Measurements from ENCODE around the gene SLC10A4. TPM values are rescaled to one million over a fixed set of nuclear protein-coding genes. Genes with fewer than 3 reads are reported as not detected.

Gene SLC10A4
- total and polyA plus RNA-seq, 2 of the 4 experiments (the other 2 are of a cell fraction): not detected

DNA sequence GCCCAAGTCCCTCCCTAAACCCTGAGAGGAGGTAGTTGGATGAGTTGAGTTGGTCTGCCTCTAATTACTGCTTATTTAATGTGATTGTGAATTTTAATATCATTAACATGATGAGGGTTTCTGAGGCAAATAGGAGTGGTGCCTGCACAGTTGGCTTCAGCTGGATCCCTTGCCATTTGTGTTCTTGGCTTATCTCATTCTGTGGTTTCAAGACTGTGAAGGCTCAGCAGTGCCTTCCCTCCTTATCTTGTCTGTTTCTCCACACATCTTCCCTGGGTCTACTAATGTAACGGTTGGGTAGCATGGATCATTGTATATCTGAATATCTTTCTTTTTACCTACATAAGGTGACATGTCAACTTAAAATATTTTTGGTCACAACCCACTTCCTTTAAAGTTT is 1.6 kb upstream of the SLC10A4 start:
- H2BK15ac ChIP-seq (ENCODE audit: low read depth, low read length): no peak overlapping the region
- no peak overlapping the region for H3K27ac ChIP-seq (ENCODE audit: insufficient read depth, low read length)

More for the DNA sequence above, 1.6 kb upstream of the SLC10A4 start:
- no peak overlapping the region for H2BK20ac ChIP-seq (ENCODE audit: low read depth, low read length)
- no peak overlapping the region for H3K4me2 ChIP-seq (ENCODE audit: low read depth, low read length)
- H4K20me1 ChIP-seq (ENCODE audit: insufficient read depth, low read length): no peaks in the 10 kb centered on the region
- H4K5ac ChIP-seq (ENCODE audit: low read depth, low read length): no peak overlapping the region
- no peak for ATAC-seq (ENCODE audit: low read depth)
- no peak overlapping the region for H4K8ac ChIP-seq (ENCODE audit: low read depth in 2 of 2, low read length in 2 of 2)
- no peaks in the 10 kb centered on the region for H3K79me1 ChIP-seq (ENCODE audit: low read depth in 1 of 2, low read length in 2 of 2)
- no CpG with 5 or more reads among the region's 1 CpG for WGBS, 2 experiments (ENCODE audit: extremely low coverage in 2 of 2, insufficient read length in 1 of 2)
- no peak overlapping the region for H3K14ac ChIP-seq (replicated peaks; ENCODE audit: low read depth, low read length)
- peaks cover 50% of the 10 kb centered on the region for H3K27me3 ChIP-seq (ENCODE audit: control insufficient read depth, insufficient read depth, low read length)
- no peak overlapping the region for H3K4me3 ChIP-seq (ENCODE audit: insufficient read depth, low read depth, low read length)
- dilution Hi-C loops (cut with HindIII; ENCODE audit: low sequenced_read_pairs, unreplicated experiment): no loop called here
- intact Hi-C loops (cut with micrococcal nuclease): no loop called here
- BruUV-seq (replicated peaks): no TSS peak
- no peak for DNase-seq
- H2AK9ac ChIP-seq (replicated peaks; ENCODE audit: low read depth, low read length, poor library complexity): no peak overlapping the region
- peaks cover 20% of the 10 kb centered on the region for H3K9me3 ChIP-seq (ENCODE audit: control insufficient read depth, insufficient read depth, low read length)
- H3K23ac ChIP-seq (ENCODE audit: low read depth, low read length): no peak overlapping the region
- no peak overlapping the region for H2AK5ac ChIP-seq (ENCODE audit: low read depth, low read length)
- H2BK5ac ChIP-seq (ENCODE audit: low read depth, low read length, poor library complexity, severe bottlenecking): no peak overlapping the region
- H3K4ac ChIP-seq (ENCODE audit: low read depth, low read length): no peak overlapping the region
- TF ChIP-seq MAFK (IDR thresholded peaks at IDR 0.05; ENCODE audit: low read depth, low read length) (no peak), RFX5 (IDR thresholded peaks at IDR 0.05; ENCODE audit: low read depth, low read length) (no peak)
- H3K9ac ChIP-seq (ENCODE audit: low read depth, low read length): no peak overlapping the region
- peaks cover 5% of the 10 kb centered on the region for H3K4me1 ChIP-seq (ENCODE audit: control insufficient read depth, insufficient read depth, low read length)
- no peak overlapping the region for H2BK120ac ChIP-seq (ENCODE audit: low read depth, low read length)
- H3K36me3 ChIP-seq (ENCODE audit: control insufficient read depth, insufficient read depth, low read length): no peaks in the 10 kb centered on the region
- H2AFZ ChIP-seq (replicated peaks; ENCODE audit: low read length, poor library complexity): no peak overlapping the region
- H3K18ac ChIP-seq (ENCODE audit: low read depth, low read length): no peak overlapping the region
- ChIA-PET CTCF (no interaction called here), POLR2A (ENCODE audit: unreplicated experiment) (no interaction called here)
- H3K9me1 ChIP-seq (ENCODE audit: insufficient read depth, low read length): no peaks in the 10 kb centered on the region
- H4K91ac ChIP-seq (ENCODE audit: insufficient read depth, low read depth, low read length): no peak overlapping the region
- in situ Hi-C loops (cut with MboI; ENCODE audit: low sequenced_read_pairs): loop anchor here (25.0 kb wide), 1 partner anchor 94 kb away; no protein-coding TSS in a partner anchor
- no peak overlapping the region for H3K56ac ChIP-seq (ENCODE audit: extremely low read depth, insufficient read depth, low read length)
